HEK293 (cell line): Measurements from ENCODE around the gene ARHGDIB.

Experiments
- CTCF ChIA-PET: fragments of 350-600 bp; formaldehyde crosslinking; extraction: SDS; loops from one replicate; lab custom pipeline; 2021; ENCODE audit warnings: antibody characterized with exemption; lab: Yijun Ruan, JAX
- POLR2A ChIA-PET: fragments of 300-600 bp; formaldehyde crosslinking; extraction: SDS; loops from one replicate; lab custom pipeline; 2020; ENCODE audit warnings: antibody characterized with exemption, inconsistent platforms; lab: Yijun Ruan, JAX
- H3K27ac ChIP-seq: fragments of 200-500 bp; sonication (Bioruptor generic); 2 replicates; pipeline ENCODE4 v1.5.1; 2014; ENCODE audit warnings: low read depth, low read length, control low read depth, inconsistent platforms; ENCODE audit errors: extremely low read depth
- H3K36me3 ChIP-seq, 2 experiments: fragments of 200-500 bp in 1 of 2; sonication (Bioruptor generic) in 1 of 2; 1 replicate in 1 of 2; 2 replicates in 1 of 2; pipeline ENCODE4 v1.5.1; 2014 to 2017; ENCODE audit warnings: inconsistent platforms in 2 of 2, low read length in 2 of 2; ENCODE audit not compliant: control insufficient read depth in 2 of 2, insufficient read depth in 1 of 2
- H3K4me1 ChIP-seq: fragments of 200-500 bp; sonication (Bioruptor generic); 2 replicates; pipeline ENCODE4 v1.5.1; 2014; ENCODE audit warnings: mild to moderate bottlenecking, low read length, inconsistent platforms; ENCODE audit not compliant: control insufficient read depth, insufficient read depth
- H3K4me3 ChIP-seq: 2 replicates; pipeline ENCODE4 v1.5.1; 2011; ENCODE audit warnings: low read depth, mild to moderate bottlenecking, control low read depth, low read length, moderate library complexity
- H3K9me3 ChIP-seq: fragments of 200-500 bp; sonication (Bioruptor generic); 2 replicates; pipeline ENCODE4 v1.5.1; 2014; ENCODE audit warnings: low read depth, low read length, inconsistent platforms; ENCODE audit not compliant: control insufficient read depth, insufficient read depth
- HOXC10 ChIP-seq: sonication (generic); formaldehyde crosslinking; IDR thresholded peaks from 2 replicates; pipeline ENCODE4 v1.8.1; 2023; ENCODE audit warnings: mild to moderate bottlenecking, missing genetic modification reagents
- IKZF3 ChIP-seq: fragments of 450-650 bp; IDR thresholded peaks from 2 replicates; pipeline ENCODE4 v1.5.0; 2018; ENCODE audit warnings: missing biosample characterization, mild to moderate bottlenecking, missing genetic modification characterization, moderate library complexity
- KLF8 ChIP-seq: fragments of 450-650 bp; formaldehyde crosslinking; IDR thresholded peaks from 2 replicates; pipeline ENCODE4 v1.5.1; 2016; ENCODE audit warnings: missing biosample characterization, missing genetic modification characterization
- PRDM2 ChIP-seq: fragments of 450-650 bp; formaldehyde crosslinking; IDR thresholded peaks from 2 replicates; pipeline ENCODE4 v1.5.1; 2016; ENCODE audit warnings: missing biosample characterization, missing genetic modification characterization, borderline replicate concordance
- TSHZ1 ChIP-seq: fragments of 450-650 bp; formaldehyde crosslinking; IDR thresholded peaks from 2 replicates; pipeline ENCODE4 v1.5.1; 2016; ENCODE audit warnings: missing biosample characterization, missing genetic modification characterization, borderline replicate concordance
- ZIC2 ChIP-seq: fragments of 450-650 bp; formaldehyde crosslinking; IDR thresholded peaks from 2 replicates; pipeline ENCODE4 v1.5.1; 2016; ENCODE audit warnings: missing biosample characterization, missing genetic modification characterization
- ZNF114 ChIP-seq: fragments of 450-650 bp; formaldehyde crosslinking; IDR thresholded peaks from 2 replicates; pipeline ENCODE4 v1.5.0; 2017; ENCODE audit warnings: missing biosample characterization, missing genetic modification characterization
- ZNF155 ChIP-seq: fragments of 450-650 bp; formaldehyde crosslinking; IDR thresholded peaks from 2 replicates; pipeline ENCODE4 v1.5.1; 2016; ENCODE audit warnings: missing biosample characterization, missing genetic modification characterization
- ZNF157 ChIP-seq: fragments of 450-650 bp; formaldehyde crosslinking; IDR thresholded peaks from 2 replicates; pipeline ENCODE4 v1.5.1; 2016; ENCODE audit warnings: missing biosample characterization, missing genetic modification characterization
- ZNF175 ChIP-seq: fragments of 450-650 bp; formaldehyde crosslinking; IDR thresholded peaks from 2 replicates; pipeline ENCODE4 v1.5.1; 2016; ENCODE audit warnings: missing biosample characterization, missing genetic modification characterization
- ZNF223 ChIP-seq: fragments of 450-650 bp; formaldehyde crosslinking; IDR thresholded peaks from 2 replicates; pipeline ENCODE4 v1.5.1; 2016; ENCODE audit warnings: missing biosample characterization, missing genetic modification characterization
- ZNF26 ChIP-seq: fragments of 450-650 bp; formaldehyde crosslinking; IDR thresholded peaks from 2 replicates; pipeline ENCODE4 v1.5.1; 2016; ENCODE audit warnings: missing biosample characterization, missing genetic modification characterization
- ZNF416 ChIP-seq: fragments of 450-650 bp; formaldehyde crosslinking; IDR thresholded peaks from 2 replicates; pipeline ENCODE4 v1.5.1; 2016; ENCODE audit warnings: missing biosample characterization, missing genetic modification characterization
- ZNF423 ChIP-seq: fragments of 450-650 bp; formaldehyde crosslinking; IDR thresholded peaks from 2 replicates; pipeline ENCODE4 v1.5.1; 2016; ENCODE audit warnings: missing biosample characterization, missing genetic modification characterization
- ZNF521 ChIP-seq: fragments of 450-650 bp; formaldehyde crosslinking; IDR thresholded peaks from 2 replicates; pipeline ENCODE4 v1.5.1; 2017; ENCODE audit warnings: missing biosample characterization, mild to moderate bottlenecking, missing genetic modification characterization
- ZNF580 ChIP-seq: fragments of 450-650 bp; formaldehyde crosslinking; IDR thresholded peaks from 2 replicates; pipeline ENCODE4 v1.5.1; 2016; ENCODE audit warnings: missing biosample characterization, missing genetic modification characterization
- ZNF596 ChIP-seq: fragments of 450-650 bp; IDR thresholded peaks from 2 replicates; pipeline ENCODE4 v1.5.0; 2018; ENCODE audit warnings: missing biosample characterization, mild to moderate bottlenecking, missing genetic modification characterization, moderate library complexity
- ZNF660 ChIP-seq: fragments of 450-650 bp; IDR thresholded peaks from 2 replicates; pipeline ENCODE4 v1.5.1; 2018; ENCODE audit warnings: missing biosample characterization, mild to moderate bottlenecking, missing genetic modification characterization
- ZNF692 ChIP-seq: fragments of 450-650 bp; formaldehyde crosslinking; IDR thresholded peaks from 2 replicates; pipeline ENCODE4 v1.5.1; 2016; ENCODE audit warnings: missing biosample characterization, missing genetic modification characterization

ARHGDIB gene

GRCh38 chr12:14904854-14905253, 56.5 kb downstream of the ARHGDIB start (continued):
- TF ChIP-seq TSHZ1 (no peak), ZNF157 (no peak), ZNF660 (no peak), ZNF416 (tag by site-specific recombination) (no peak), IKZF3 (tag by site-specific recombination) (no peak), ZIC2 (tag by site-specific recombination) (no peak), ZNF155 (tag by site-specific recombination) (no peak), PRDM2 (no peak), ZNF521 (no peak), ZNF423 (tag by site-specific recombination) (no peak), ZNF580 (tag by site-specific recombination) (no peak), ZNF223 (no peak)

GRCh38 chr12:14903386-14904098, 57.9 kb downstream of the ARHGDIB start:
- no peak for TF ChIP-seq HOXC10 (CRISPR knock-in tag)
- TF ChIP-seq ZNF114 (tag by site-specific recombination) = no peak
- TF ChIP-seq ZNF596 (tag by site-specific recombination) = no peak
- TF ChIP-seq ZNF175 (tag by site-specific recombination) = no peak
- TF ChIP-seq ZNF692 (tag by site-specific recombination) = no peak
- no peak for TF ChIP-seq ZNF26
- TF ChIP-seq KLF8 (tag by site-specific recombination) = no peak
- ChIA-PET POLR2A (no interaction called here), CTCF (interaction anchor here (0.7 to 1.7 kb wide), 3 partner anchors 11 to 367 kb away, joined by 3 to 5 read pairs (median 4); no protein-coding TSS in a partner anchor)

More at GRCh38 chr12:14903386-14904098, 57.9 kb downstream of the ARHGDIB start:
- Histone ChIP-seq H3K27ac (no peak overlapping the region), H3K4me1 (no peaks in the 10 kb centered on the region), H3K9me3 (no peaks in the 10 kb centered on the region), H3K4me3 (no peak overlapping the region), H3K36me3 (no peaks in the 10 kb centered on the region)
